ENCODE results near the gene NANP. TPM values are rescaled to one million over a fixed set of nuclear protein-coding genes. Genes with fewer than 3 reads are reported as not detected.

The NANP gene
- total RNA-seq, 1 donor from 2014 or later: 5.0 TPM

GRCh38 chr20:25563362-25563761 is 60.5 kb downstream of the NANP start:
- H3K36me3 ChIP-seq (ENCODE audit: insufficient read depth, low read length): no peaks in the 10 kb centered on the region
- H3K4me3 ChIP-seq (ENCODE audit: insufficient read depth, low read depth, low read length): no peak overlapping the region
- H3K27ac Mint-ChIP-seq (ENCODE audit: unreplicated experiment): no peak overlapping the region
- H4K20me1 ChIP-seq (ENCODE audit: insufficient read depth, low read length): peaks cover 44% of the 10 kb centered on the region
- FAIRE-seq (no peak), DNase-seq (ENCODE audit: low read depth) (no peak)
- H3K27ac ChIP-seq (ENCODE audit: low read depth, low read length): no peak overlapping the region
- H3K9ac ChIP-seq (ENCODE audit: low read length): no peak overlapping the region
- H3K4me2 ChIP-seq (ENCODE audit: low read length): no peak overlapping the region
- H3K4me1 Mint-ChIP-seq (ENCODE audit: low read depth, unreplicated experiment): peaks cover 11% of the 10 kb centered on the region
- no peaks in the 10 kb centered on the region for H3K27me3 ChIP-seq (ENCODE audit: insufficient read depth, low read length)
- H3K27me3 Mint-ChIP-seq (ENCODE audit: low read depth, unreplicated experiment): no peaks in the 10 kb centered on the region
- no peak overlapping the region for H2AFZ ChIP-seq (ENCODE audit: low read depth, low read length)
- H3K4me1 ChIP-seq (ENCODE audit: insufficient read depth, low read length): no peaks in the 10 kb centered on the region
- no peak overlapping the region for H3K4me3 Mint-ChIP-seq (ENCODE audit: unreplicated experiment)
- peaks cover 9% of the 10 kb centered on the region for H3K36me3 Mint-ChIP-seq (ENCODE audit: low read depth, unreplicated experiment)
- peaks cover 34% of the 10 kb centered on the region for H3K79me2 ChIP-seq (ENCODE audit: insufficient read depth, low read length)
- TF ChIP-seq EZH2 (IDR thresholded peaks at IDR 0.05; ENCODE audit: insufficient read depth, low read length): no peak
- no peak for TF ChIP-seq CTCF (IDR thresholded peaks at IDR 0.05; ENCODE audit: insufficient read depth, low read depth, low read length)
- H3K9me3 ChIP-seq (ENCODE audit: insufficient read depth, low read depth, low read length): no peaks in the 10 kb centered on the region
- peaks cover 3% of the 10 kb centered on the region for H3K9me3 Mint-ChIP-seq (ENCODE audit: unreplicated experiment)

Other genes with a start within 250 kb of the NANP start
- gene ABHD12, start 233.2 kb downstream of the NANP start, total RNA-seq: 88.3 and 98.1 TPM in 2 replicates
- 5.0 and 6.6 TPM in 2 replicates for gene GINS1, start 216.3 kb downstream of the NANP start, total RNA-seq
- 7.9 and 10.2 TPM in 2 replicates for gene NINL, start 38.5 kb downstream of the NANP start, total RNA-seq
- gene ZNF337, start 72.8 kb upstream of the NANP start, total RNA-seq: 13.8 and 15.6 TPM in 2 replicates